ENCODE measurements around the gene DUSP18. TPM values are rescaled to one million over a fixed set of nuclear protein-coding genes. Genes with fewer than 3 reads are reported as not detected.
"Not testable (repeated sequence)": the region's sequence is repeated elsewhere in the genome, so short reads cannot be mapped to it uniquely, and the experiment has no call there.

The DUSP18 gene
- total RNA-seq, 1 donor from 2014 or later: 8.6 TPM

- Histone ChIP-seq H3K4me1 (ENCODE audit: insufficient read depth, low read length) (no peaks in the 10 kb centered on the region), H3K9me3 (ENCODE audit: insufficient read depth, low read depth, low read length) (no peaks in the 10 kb centered on the region), H3K4me2 (ENCODE audit: low read length) (no peak overlapping the region), H3K9ac (ENCODE audit: low read length) (no peak overlapping the region), H3K79me2 (ENCODE audit: insufficient read depth, low read length) (no peaks in the 10 kb centered on the region), H2AFZ (ENCODE audit: low read depth, low read length) (no peak overlapping the region), H3K27me3 (ENCODE audit: insufficient read depth, low read length) (no peaks in the 10 kb centered on the region), H4K20me1 (ENCODE audit: insufficient read depth, low read length) (no peaks in the 10 kb centered on the region), H3K36me3 (ENCODE audit: insufficient read depth, low read length) (no peaks in the 10 kb centered on the region), H3K4me3 (ENCODE audit: insufficient read depth, low read depth, low read length) (no peak overlapping the region), H3K27ac (ENCODE audit: low read depth, low read length) (no peak overlapping the region)
- Mint-ChIP-seq H3K27ac (ENCODE audit: unreplicated experiment) (no peak overlapping the region), H3K9me3 (ENCODE audit: unreplicated experiment) (no peaks in the 10 kb centered on the region), H3K4me3 (ENCODE audit: unreplicated experiment) (no peak overlapping the region), H3K27me3 (ENCODE audit: low read depth, unreplicated experiment) (peaks cover 40% of the 10 kb centered on the region), H3K36me3 (ENCODE audit: low read depth, unreplicated experiment) (no peaks in the 10 kb centered on the region), H3K4me1 (ENCODE audit: low read depth, unreplicated experiment) (no peaks in the 10 kb centered on the region)
- DNase-seq (ENCODE audit: low read depth) (no peak), FAIRE-seq (no peak)
- TF ChIP-seq CTCF (IDR thresholded peaks at IDR 0.05; ENCODE audit: insufficient read depth, low read depth, low read length): no peak
- TF ChIP-seq EZH2 (IDR thresholded peaks at IDR 0.05; ENCODE audit: insufficient read depth, low read length): no peak
These were observed 14.2 kb upstream of the DUSP18 start for GRCh38 chr22:30681831-30682230.

- no peak for FAIRE-seq
- H3K4me3 ChIP-seq (ENCODE audit: insufficient read depth, low read depth, low read length): no peak overlapping the region
- no peak overlapping the region for H3K9ac ChIP-seq (ENCODE audit: low read length)
- H3K4me1 Mint-ChIP-seq (ENCODE audit: low read depth, unreplicated experiment): no peaks in the 10 kb centered on the region
- no peaks in the 10 kb centered on the region for H3K36me3 Mint-ChIP-seq (ENCODE audit: low read depth, unreplicated experiment)
- H3K27me3 ChIP-seq (ENCODE audit: insufficient read depth, low read length): no peaks in the 10 kb centered on the region
- no peaks in the 10 kb centered on the region for H3K4me1 ChIP-seq (ENCODE audit: insufficient read depth, low read length)
- no peak overlapping the region for H3K27ac Mint-ChIP-seq (ENCODE audit: unreplicated experiment)
- no peaks in the 10 kb centered on the region for H3K79me2 ChIP-seq (ENCODE audit: insufficient read depth, low read length)
- H3K9me3 ChIP-seq (ENCODE audit: insufficient read depth, low read depth, low read length): no peaks in the 10 kb centered on the region
- H3K4me3 Mint-ChIP-seq (ENCODE audit: unreplicated experiment): no peak overlapping the region
- no peaks in the 10 kb centered on the region for H3K9me3 Mint-ChIP-seq (ENCODE audit: unreplicated experiment)
- H3K4me2 ChIP-seq (ENCODE audit: low read length): no peak overlapping the region
- no peak overlapping the region for H2AFZ ChIP-seq (ENCODE audit: low read depth, low read length)
- no peaks in the 10 kb centered on the region for H3K36me3 ChIP-seq (ENCODE audit: insufficient read depth, low read length)
- no peak for DNase-seq (ENCODE audit: low read depth)
- H3K27me3 Mint-ChIP-seq (ENCODE audit: low read depth, unreplicated experiment): peaks cover 45% of the 10 kb centered on the region
- no peak overlapping the region for H3K27ac ChIP-seq (ENCODE audit: low read depth, low read length)
- no peak for TF ChIP-seq EZH2 (IDR thresholded peaks at IDR 0.05; ENCODE audit: insufficient read depth, low read length)
- no peak for TF ChIP-seq CTCF (IDR thresholded peaks at IDR 0.05; ENCODE audit: insufficient read depth, low read depth, low read length)
- H4K20me1 ChIP-seq (ENCODE audit: insufficient read depth, low read length): no peaks in the 10 kb centered on the region
These were observed 13.5 kb upstream of the DUSP18 start for GRCh38 chr22:30680991-30681770.

GRCh38 chr22:30679895-30680690, 12.4 kb upstream of the DUSP18 start:
- not testable (repeated sequence) for DNase-seq (ENCODE audit: low read depth); FAIRE-seq; H4K20me1 ChIP-seq (ENCODE audit: insufficient read depth, low read length); H3K4me3 ChIP-seq (ENCODE audit: insufficient read depth, low read depth, low read length); H3K4me1 ChIP-seq (ENCODE audit: insufficient read depth, low read length); H3K9me3 ChIP-seq (ENCODE audit: insufficient read depth, low read depth, low read length); H3K27ac Mint-ChIP-seq (ENCODE audit: unreplicated experiment); H3K36me3 ChIP-seq (ENCODE audit: insufficient read depth, low read length); H3K27me3 ChIP-seq (ENCODE audit: insufficient read depth, low read length); H3K79me2 ChIP-seq (ENCODE audit: insufficient read depth, low read length); H3K9me3 Mint-ChIP-seq (ENCODE audit: unreplicated experiment); H3K4me2 ChIP-seq (ENCODE audit: low read length); H3K9ac ChIP-seq (ENCODE audit: low read length); H3K36me3 Mint-ChIP-seq (ENCODE audit: low read depth, unreplicated experiment); H3K4me1 Mint-ChIP-seq (ENCODE audit: low read depth, unreplicated experiment); H3K27ac ChIP-seq (ENCODE audit: low read depth, low read length); H2AFZ ChIP-seq (ENCODE audit: low read depth, low read length); H3K4me3 Mint-ChIP-seq (ENCODE audit: unreplicated experiment)
- H3K27me3 Mint-ChIP-seq (ENCODE audit: low read depth, unreplicated experiment): peaks cover 51% of the 10 kb centered on the region

GRCh38 chr22:30676565-30676964, 8.9 kb upstream of the DUSP18 start:
- not testable (repeated sequence) for H3K9me3 Mint-ChIP-seq (ENCODE audit: unreplicated experiment); H2AFZ ChIP-seq (ENCODE audit: low read depth, low read length); H3K9me3 ChIP-seq (ENCODE audit: insufficient read depth, low read depth, low read length); H3K4me1 ChIP-seq (ENCODE audit: insufficient read depth, low read length); H3K27ac ChIP-seq (ENCODE audit: low read depth, low read length); H3K36me3 Mint-ChIP-seq (ENCODE audit: low read depth, unreplicated experiment); H4K20me1 ChIP-seq (ENCODE audit: insufficient read depth, low read length); H3K4me3 ChIP-seq (ENCODE audit: insufficient read depth, low read depth, low read length); DNase-seq (ENCODE audit: low read depth); H3K27ac Mint-ChIP-seq (ENCODE audit: unreplicated experiment); H3K4me3 Mint-ChIP-seq (ENCODE audit: unreplicated experiment); H3K36me3 ChIP-seq (ENCODE audit: insufficient read depth, low read length); H3K9ac ChIP-seq (ENCODE audit: low read length); H3K4me1 Mint-ChIP-seq (ENCODE audit: low read depth, unreplicated experiment); H3K79me2 ChIP-seq (ENCODE audit: insufficient read depth, low read length); H3K4me2 ChIP-seq (ENCODE audit: low read length); H3K27me3 ChIP-seq (ENCODE audit: insufficient read depth, low read length); FAIRE-seq
- H3K27me3 Mint-ChIP-seq (ENCODE audit: low read depth, unreplicated experiment): peaks cover 52% of the 10 kb centered on the region
